ENCODE results near the gene IL17B.

GRCh38 chr5:149388498-149389190, 9.6 kb upstream of the IL17B start:
- TF ChIP-seq CTCF (IDR thresholded peaks at IDR 0.05), result no peak
- no peak for TF ChIP-seq EP300 (IDR thresholded peaks at IDR 0.05)
